A549 (cell line): Measurements from ENCODE around the gene CALM3. TPM values are rescaled to one million over a fixed set of nuclear protein-coding genes. Genes with fewer than 3 reads are reported as not detected.
"Not testable (repeated sequence)": the region's sequence is repeated elsewhere in the genome, so short reads cannot be mapped to it uniquely, and the experiment has no call there.

Source experiments
- ATAC-seq, 2 experiments: fragments of 200-7000 bp in 1 of 2; fragments of >200 bp in 1 of 2; cut with Nextera tagmentation in 1 of 2; cut with Tn5 transposase in 1 of 2; 3 replicates each; pipeline versions ENCODE4 v1.8.0 to v1.9.1; 2018 to 2020; ENCODE audit warnings: mild to moderate bottlenecking in 1 of 2, moderate library complexity in 1 of 2
- CTCF ChIA-PET: fragments of 300-600 bp; sonication (Branson Sonifier 250); formaldehyde crosslinking; extraction: SDS; loops from one replicate; lab custom pipeline; 2021; ENCODE audit warnings: antibody characterized with exemption, inconsistent platforms; lab: Yijun Ruan, JAX
- POLR2A ChIA-PET: fragments of 350-600 bp; formaldehyde crosslinking; extraction: SDS; loops from one replicate; lab custom pipeline; 2021; ENCODE audit warnings: antibody characterized with exemption, inconsistent platforms; lab: Yijun Ruan, JAX
- DNase-seq, 2 experiments: peaks; one replicate each; pipeline versions ENCODE4 v3.0.0 to v3.0.0-alpha.2; 2011 to 2016; ENCODE audit warnings: low read depth in 1 of 2, low spot score in 1 of 2
- FAIRE-seq: peaks from 2 replicates; lab custom pipeline; 2011; peaks lifted over from hg19 to GRCh38; lab: Jason Lieb, UNC
- H3K27ac ChIP-seq, 2 experiments: fragments of >200 bp; sonication (Bioruptor Twin); formaldehyde crosslinking; 3 replicates each; pipeline ENCODE4 v1.5.1; 2016 to 2017
- H3K4me1 ChIP-seq: fragments of >200 bp; sonication (Bioruptor Twin); formaldehyde crosslinking; 3 replicates; pipeline ENCODE4 v1.6.1; 2016
- H3K4me2 ChIP-seq: fragments of >200 bp; sonication (Bioruptor Twin); formaldehyde crosslinking; 3 replicates; pipeline ENCODE4 v1.6.1; 2016
- H3K4me3 ChIP-seq: fragments of >200 bp; sonication (Bioruptor Twin); formaldehyde crosslinking; 3 replicates; pipeline ENCODE4 v1.5.1; 2016
- H3K9me3 ChIP-seq: fragments of >200 bp; sonication (Bioruptor Twin); formaldehyde crosslinking; 3 replicates; pipeline ENCODE4 v1.6.1; 2016
- CEBPB ChIP-seq, 2 experiments: fragments of >200 bp in 1 of 2; sonication (Bioruptor Twin) in 1 of 2; formaldehyde crosslinking in 1 of 2; IDR thresholded peaks; 2 replicates each; pipeline ENCODE4 v1.6.1; 2012 to 2016
- CHD2 ChIP-seq: fragments of 150-350 bp; IDR thresholded peaks from 2 replicates; pipeline ENCODE4 v1.6.1; 2014; ENCODE audit warnings: low read length; ENCODE audit not compliant: partially characterized antibody
- CTCF ChIP-seq: fragments of >200 bp; sonication (Bioruptor Twin); formaldehyde crosslinking; IDR thresholded peaks from 3 replicates; pipeline ENCODE4 v1.5.1; 2016
- EHF ChIP-seq: fragments of 250-450 bp; sonication (Bioruptor Pico); IDR thresholded peaks from 2 replicates; pipeline ENCODE4 v1.5.0; 2020; ENCODE audit warnings: mild to moderate bottlenecking
- EHMT2 ChIP-seq: fragments of 200-600 bp; sonication (generic); IDR thresholded peaks from 2 replicates; pipeline ENCODE4 v1.6.1; 2016; ENCODE audit warnings: antibody characterized with exemption, low read depth, mild to moderate bottlenecking, moderate library complexity
- ELK1 ChIP-seq: fragments of 150-350 bp; IDR thresholded peaks from 2 replicates; pipeline ENCODE4 v1.6.1; 2014; ENCODE audit warnings: low read depth, mild to moderate bottlenecking, low read length
- FOSB ChIP-seq: fragments of 250-450 bp; sonication (Bioruptor Pico); IDR thresholded peaks from 2 replicates; pipeline ENCODE4 v1.5.0; 2020; ENCODE audit warnings: mild to moderate bottlenecking, moderate library complexity
- FOSL2 ChIP-seq, 2 experiments: fragments of 450-650 bp in 1 of 2; fragments of >200 bp in 1 of 2; sonication (Bioruptor Twin) in 1 of 2; formaldehyde crosslinking; IDR thresholded peaks; 2 replicates each; pipeline versions ENCODE4 v1.5.0 to v1.6.1; 2016 to 2020; ENCODE audit warnings: mild to moderate bottlenecking in 1 of 2, moderate library complexity in 1 of 2
- FOXS1 ChIP-seq: fragments of 250-450 bp; sonication (Bioruptor Pico); IDR thresholded peaks from 2 replicates; pipeline ENCODE4 v1.5.0; 2020; ENCODE audit warnings: mild to moderate bottlenecking, moderate library complexity
- GATA3 ChIP-seq: IDR thresholded peaks from 2 replicates; pipeline ENCODE4 v1.6.1; 2012; ENCODE audit warnings: borderline replicate concordance
- HOXA7 ChIP-seq: fragments of 250-450 bp; sonication (Bioruptor Pico); IDR thresholded peaks from 2 replicates; pipeline ENCODE4 v1.5.0; 2020; ENCODE audit warnings: mild to moderate bottlenecking, moderate library complexity
- HOXB13 ChIP-seq: fragments of 250-450 bp; sonication (Bioruptor Pico); IDR thresholded peaks from 2 replicates; pipeline ENCODE4 v1.5.0; 2020; ENCODE audit warnings: low read depth, mild to moderate bottlenecking, moderate library complexity
- HOXB5 ChIP-seq: fragments of 250-450 bp; sonication (Bioruptor Pico); IDR thresholded peaks from 2 replicates; pipeline ENCODE4 v1.5.0; 2020; ENCODE audit warnings: mild to moderate bottlenecking, moderate library complexity
- JUN ChIP-seq, 2 experiments: fragments of >200 bp; sonication (Bioruptor Twin); formaldehyde crosslinking; IDR thresholded peaks; 2 replicates in 1 of 2; 3 replicates in 1 of 2; pipeline ENCODE4 v1.6.1; 2016 to 2017
- KDM5A ChIP-seq: fragments of 200-600 bp; sonication (generic); IDR thresholded peaks from 2 replicates; pipeline ENCODE4 v1.6.1; 2016; ENCODE audit warnings: antibody characterized with exemption, mild to moderate bottlenecking
- MAX ChIP-seq: IDR thresholded peaks from 2 replicates; pipeline ENCODE4 v1.6.1; 2012
- NR3C1 ChIP-seq: fragments of >200 bp; sonication (Bioruptor Twin); formaldehyde crosslinking; IDR thresholded peaks from 3 replicates; pipeline ENCODE4 v1.6.1; 2017
- PHF8 ChIP-seq: fragments of 200-600 bp; sonication (generic); IDR thresholded peaks from 2 replicates; pipeline ENCODE4 v1.6.1; 2016; ENCODE audit warnings: low read depth, mild to moderate bottlenecking, antibody characterized with exemption, moderate library complexity, borderline replicate concordance
- RCOR1 ChIP-seq: fragments of 150-350 bp; IDR thresholded peaks from 2 replicates; pipeline ENCODE4 v1.6.1; 2014; ENCODE audit warnings: antibody characterized with exemption, low read length, low read depth
- SMC3 ChIP-seq: fragments of >200 bp; sonication (Bioruptor Twin); formaldehyde crosslinking; IDR thresholded peaks from 3 replicates; pipeline ENCODE4 v1.6.1; 2018; ENCODE audit warnings: inconsistent platforms
- SREBF2 ChIP-seq: fragments of 450-650 bp; IDR thresholded peaks from 2 replicates; pipeline ENCODE4 v1.6.1; 2014; ENCODE audit warnings: mild to moderate bottlenecking, moderate library complexity
- WGBS: methylation state at CpG from one replicate; pipeline ENCODE4 v1.1.6; 2017; ENCODE audit errors: missing lambda C conversion rate; 5-methylcytosine and 5-hydroxymethylcytosine counted together
- polyA plus RNA-seq, 4 experiments: library from polyadenylated mRNA; depleted of rRNA in 3 of 4; stranded (reverse); fragments of >200 nt; fragmentation: RNase III in 1 of 4; extraction: RNeasy Plus Mini Kit Qiagen cat#74134 plus additional on column Dnase treatment in 1 of 4; gene quantifications; 2 replicates in 3 of 4; 3 replicates in 1 of 4; pipeline ENCODE4 v1.2.3, GENCODE V29; 2011 to 2017
- TF ChIP-seq, protein P1 (sequence below): fragments of 250-450 bp; sonication (Bioruptor Pico); IDR thresholded peaks from 2 replicates; pipeline ENCODE4 v1.5.0; 2021; ENCODE audit warnings: mild to moderate bottlenecking, moderate library complexity, borderline replicate concordance
- TF ChIP-seq, protein P2 (sequence below): IDR thresholded peaks from 2 replicates; pipeline ENCODE4 v1.6.1; 2012; ENCODE audit warnings: low read depth, borderline replicate concordance
- TF ChIP-seq, protein P3 (sequence below): IDR thresholded peaks from 2 replicates; pipeline ENCODE4 v1.6.1; 2012
- TF ChIP-seq, protein P4 (sequence below): fragments of 450-650 bp; IDR thresholded peaks from 2 replicates; pipeline ENCODE4 v1.6.1; 2014; ENCODE audit warnings: antibody characterized with exemption

CALM3 gene
- polyA plus RNA-seq, 2 of the 4 experiments (the other 2 are of a cell fraction), result 303 to 548 TPM

- WGBS, result 91% methylated on average over 12 of the region's 12 CpGs
- ChIA-PET CTCF (interaction anchor here (0.7 to 28.7 kb wide), 6 partner anchors 11 to 128 kb away, joined by 3 to 737 read pairs (median 4); partner anchors contain the start of genes CALM3 and DACT3), POLR2A (no interaction called here)
- Histone ChIP-seq H3K4me1 (peaks cover 12% of the 10 kb centered on the region), H3K4me3 (no peak overlapping the region), H3K27ac (peak overlapping the region; percentile 48 to 66; a peak in 5 of 6 replicates), H3K9me3 (no peaks in the 10 kb centered on the region), H3K4me2 (peak overlapping the region; percentile 54)
- DNase-seq, result no peak
- ATAC-seq, result peak in 1 of 2 experiments; percentile 13; a peak in 2 of 6 replicates
- no peak for FAIRE-seq
- TF ChIP-seq PHF8 (no peak), HOXA7 (no peak), EHF (CRISPR knock-in tag) (no peak), SMC3 (no peak), ELK1 (no peak), EHMT2 (no peak), HOXB5 (CRISPR knock-in tag) (no peak)
Observed at GRCh38 chr19:46625731-46626130, 24.6 kb downstream of the CALM3 start.

DNA sequence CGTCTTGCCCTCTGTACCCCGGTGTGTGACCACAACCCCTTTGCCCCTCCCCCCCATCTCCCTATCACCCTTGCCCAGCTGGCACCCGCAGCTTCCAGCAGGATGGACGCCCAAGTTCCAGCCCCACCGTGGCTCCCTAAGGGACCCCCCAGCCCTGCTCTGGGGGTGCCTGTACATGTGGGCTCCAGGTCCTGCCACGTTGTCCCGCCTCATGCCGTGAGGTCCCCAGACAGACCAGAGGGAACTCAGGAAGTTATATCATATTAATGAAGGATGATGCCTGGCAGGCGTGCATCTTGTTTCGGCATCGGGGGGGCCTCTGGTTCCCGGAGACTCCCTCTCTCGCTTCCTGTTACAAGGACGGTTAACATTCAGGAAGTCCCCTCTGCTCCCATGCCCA is 25.3 kb downstream of the CALM3 start:
- H3K4me3 ChIP-seq, result no peak overlapping the region
- 96% methylated on average over 14 of the region's 14 CpGs for WGBS
- TF ChIP-seq, protein P1, sequence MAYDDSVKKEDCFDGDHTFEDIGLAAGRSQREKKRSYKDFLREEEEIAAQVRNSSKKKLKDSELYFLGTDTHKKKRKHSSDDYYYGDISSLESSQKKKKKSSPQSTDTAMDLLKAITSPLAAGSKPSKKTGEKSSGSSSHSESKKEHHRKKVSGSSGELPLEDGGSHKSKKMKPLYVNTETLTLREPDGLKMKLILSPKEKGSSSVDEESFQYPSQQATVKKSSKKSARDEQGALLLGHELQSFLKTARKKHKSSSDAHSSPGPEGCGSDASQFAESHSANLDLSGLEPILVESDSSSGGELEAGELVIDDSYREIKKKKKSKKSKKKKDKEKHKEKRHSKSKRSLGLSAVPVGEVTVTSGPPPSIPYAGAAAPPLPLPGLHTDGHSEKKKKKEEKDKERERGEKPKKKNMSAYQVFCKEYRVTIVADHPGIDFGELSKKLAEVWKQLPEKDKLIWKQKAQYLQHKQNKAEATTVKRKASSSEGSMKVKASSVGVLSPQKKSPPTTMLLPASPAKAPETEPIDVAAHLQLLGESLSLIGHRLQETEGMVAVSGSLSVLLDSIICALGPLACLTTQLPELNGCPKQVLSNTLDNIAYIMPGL (CRISPR knock-in tag), result no peak
- TF ChIP-seq ELK1 (no peak), NR3C1 (no peak), MAX (no peak), EHF (CRISPR knock-in tag) (no peak), CEBPB (IDR thresholded peaks at IDR 0.05) (no peak), GATA3 (no peak), CTCF (no peak), KDM5A (no peak), FOSB (CRISPR knock-in tag) (no peak), FOSL2 (IDR thresholded peaks at IDR 0.05) (no peak), FOSL2 (CRISPR knock-in tag; IDR thresholded peaks at IDR 0.05) (no peak), CHD2 (no peak), HOXB13 (CRISPR knock-in tag) (no peak), FOXS1 (CRISPR knock-in tag) (no peak), RCOR1 (no peak), JUN (IDR thresholded peaks at IDR 0.05) (no peak), SREBF2 (no peak)
- TF ChIP-seq, protein P2, sequence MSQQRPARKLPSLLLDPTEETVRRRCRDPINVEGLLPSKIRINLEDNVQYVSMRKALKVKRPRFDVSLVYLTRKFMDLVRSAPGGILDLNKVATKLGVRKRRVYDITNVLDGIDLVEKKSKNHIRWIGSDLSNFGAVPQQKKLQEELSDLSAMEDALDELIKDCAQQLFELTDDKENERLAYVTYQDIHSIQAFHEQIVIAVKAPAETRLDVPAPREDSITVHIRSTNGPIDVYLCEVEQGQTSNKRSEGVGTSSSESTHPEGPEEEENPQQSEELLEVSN, result no peak
- TF ChIP-seq, protein P3, sequence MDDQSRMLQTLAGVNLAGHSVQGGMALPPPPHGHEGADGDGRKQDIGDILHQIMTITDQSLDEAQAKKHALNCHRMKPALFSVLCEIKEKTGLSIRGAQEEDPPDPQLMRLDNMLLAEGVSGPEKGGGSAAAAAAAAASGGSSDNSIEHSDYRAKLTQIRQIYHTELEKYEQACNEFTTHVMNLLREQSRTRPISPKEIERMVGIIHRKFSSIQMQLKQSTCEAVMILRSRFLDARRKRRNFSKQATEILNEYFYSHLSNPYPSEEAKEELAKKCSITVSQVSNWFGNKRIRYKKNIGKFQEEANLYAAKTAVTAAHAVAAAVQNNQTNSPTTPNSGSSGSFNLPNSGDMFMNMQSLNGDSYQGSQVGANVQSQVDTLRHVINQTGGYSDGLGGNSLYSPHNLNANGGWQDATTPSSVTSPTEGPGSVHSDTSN, result no peak
- TF ChIP-seq, protein P4, sequence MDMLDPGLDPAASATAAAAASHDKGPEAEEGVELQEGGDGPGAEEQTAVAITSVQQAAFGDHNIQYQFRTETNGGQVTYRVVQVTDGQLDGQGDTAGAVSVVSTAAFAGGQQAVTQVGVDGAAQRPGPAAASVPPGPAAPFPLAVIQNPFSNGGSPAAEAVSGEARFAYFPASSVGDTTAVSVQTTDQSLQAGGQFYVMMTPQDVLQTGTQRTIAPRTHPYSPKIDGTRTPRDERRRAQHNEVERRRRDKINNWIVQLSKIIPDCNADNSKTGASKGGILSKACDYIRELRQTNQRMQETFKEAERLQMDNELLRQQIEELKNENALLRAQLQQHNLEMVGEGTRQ, result no peak
- TF ChIP-seq, all 56 proteins: peak for 0
- H3K9me3 ChIP-seq, result no peaks in the 10 kb centered on the region
- no peak overlapping the region for H3K4me2 ChIP-seq
- ATAC-seq, result no peak
- no peak for FAIRE-seq
- H3K27ac ChIP-seq, result no peak overlapping the region
- ChIA-PET CTCF (interaction anchor here (1.0 to 28.7 kb wide), 4 partner anchors 10 to 127 kb away, joined by 3 to 737 read pairs (median 102); partner anchors contain the start of genes CALM3, DACT3 and GNG8), POLR2A (no interaction called here)
- no peak for DNase-seq
- H3K4me1 ChIP-seq, result peaks cover 15% of the 10 kb centered on the region

DNA sequence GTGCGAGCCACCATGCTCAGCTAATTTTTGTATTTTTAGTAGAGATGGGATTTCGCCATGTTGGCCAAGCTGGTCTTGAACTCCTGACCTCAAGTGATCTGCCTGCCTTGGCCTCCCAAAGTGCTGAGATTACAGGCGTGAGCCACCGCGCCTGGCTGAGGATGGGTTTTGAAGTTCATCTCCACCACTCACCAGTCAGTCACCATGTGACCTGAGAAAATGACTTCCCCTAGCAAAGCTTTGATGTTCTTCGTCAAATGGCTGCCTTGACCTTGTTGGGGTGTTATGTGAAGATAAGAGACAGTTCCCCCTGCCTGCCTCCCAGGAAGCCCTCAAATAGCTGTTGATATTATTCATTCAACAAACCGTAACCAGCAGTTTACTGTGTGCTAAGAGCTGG is 27.8 kb downstream of the CALM3 start:
- 92% methylated on average over 7 of the region's 7 CpGs for WGBS
- FAIRE-seq, result not testable (repeated sequence)

More for the DNA sequence above, 27.8 kb downstream of the CALM3 start:
- DNase-seq, H3K27ac ChIP-seq, H3K4me2 ChIP-seq, POLR2A ChIA-PET, H3K9me3 ChIP-seq, H3K4me3 ChIP-seq, ATAC-seq: not testable (repeated sequence)
- CTCF ChIA-PET, result interaction anchor here (0.8 to 28.7 kb wide), 5 partner anchors 13 to 44 kb away, joined by 3 to 737 read pairs (median 3); partner anchors contain the start of genes CALM3 and DACT3
- H3K4me1 ChIP-seq, result peaks cover 22% of the 10 kb centered on the region
